HG03103 (cell line): ENCODE data around the gene SH3BP5.
A peak's percentile ranks its signal among the peaks of the same experiment; 100 is the strongest.

Experiments
- ATAC-seq: cut with Tn5 transposase; IDR thresholded peaks from one replicate; pipeline ENCODE4 v1.9.1; 2021; ENCODE audit warnings: low read depth; ENCODE audit not compliant: unreplicated experiment

The SH3BP5 gene

GRCh38 chr3:15347737-15348110 lies 15.3 kb upstream of the SH3BP5 start:
- no peak for ATAC-seq

GRCh38 chr3:15347063-15347736 lies 14.8 kb upstream of the SH3BP5 start:
- ATAC-seq = no peak

- ATAC-seq = no peak
Observed at GRCh38 chr3:15346516-15346915, 14.1 kb upstream of the SH3BP5 start.

- ATAC-seq = peak; percentile 88
Observed at GRCh38 chr3:15345608-15346137, 13.3 kb upstream of the SH3BP5 start.

GRCh38 chr3:15345066-15345607 lies 12.8 kb upstream of the SH3BP5 start:
- ATAC-seq = peak; percentile 10

GRCh38 chr3:15342945-15343344 lies 10.6 kb upstream of the SH3BP5 start:
- no peak for ATAC-seq

- no peak for ATAC-seq
Observed at GRCh38 chr3:15342246-15342645, 9.9 kb upstream of the SH3BP5 start.

- no peak for ATAC-seq
Observed at GRCh38 chr3:15341030-15341726, 8.8 kb upstream of the SH3BP5 start.

GRCh38 chr3:15339786-15340215 lies 7.4 kb upstream of the SH3BP5 start:
- no peak for ATAC-seq

- no peak for ATAC-seq
Observed at GRCh38 chr3:15339001-15339400, 6.6 kb upstream of the SH3BP5 start.

- ATAC-seq = no peak
Observed at GRCh38 chr3:15337963-15338362, 5.6 kb upstream of the SH3BP5 start.

GRCh38 chr3:15336057-15336456 lies 3.7 kb upstream of the SH3BP5 start:
- ATAC-seq = no peak

GRCh38 chr3:15333956-15334263 lies 1.5 kb upstream of the SH3BP5 start:
- ATAC-seq = no peak

GRCh38 chr3:15333099-15333955 lies 941 bp upstream of the SH3BP5 start:
- no peak for ATAC-seq

- ATAC-seq = peak; percentile 22
Observed at GRCh38 chr3:15331606-15332404, 581 bp downstream of the SH3BP5 start.

GRCh38 chr3:15331072-15331605 lies 1.2 kb downstream of the SH3BP5 start:
- ATAC-seq = no peak

GRCh38 chr3:15330031-15330596 lies 2.3 kb downstream of the SH3BP5 start:
- no peak for ATAC-seq

GRCh38 chr3:15329046-15330005 lies 3.1 kb downstream of the SH3BP5 start:
- no peak for ATAC-seq
